Muscle of back (tissue), 11 donors: ENCODE data around the gene FGD3. TPM values are rescaled to one million over a fixed set of nuclear protein-coding genes. Genes with fewer than 3 reads are reported as not detected.

Experiments used
- DNase-seq, 3 donors: peaks; one replicate each; pipeline versions ENCODE4 v3.0.0 to v3.0.0-alpha.2; 2013
- polyA plus RNA-seq, 10 donors: library from polyadenylated mRNA; unstranded; fragments of 120-200 nt; gene quantifications; one replicate each; pipeline ENCODE4 v1.2.1, GENCODE V29; 2013; ENCODE audit not compliant: insufficient read length in 10 of 10

FGD3 gene
- polyA plus RNA-seq, 10 donors = 2.1 to 7.2 (median 3.6) TPM

DNA sequence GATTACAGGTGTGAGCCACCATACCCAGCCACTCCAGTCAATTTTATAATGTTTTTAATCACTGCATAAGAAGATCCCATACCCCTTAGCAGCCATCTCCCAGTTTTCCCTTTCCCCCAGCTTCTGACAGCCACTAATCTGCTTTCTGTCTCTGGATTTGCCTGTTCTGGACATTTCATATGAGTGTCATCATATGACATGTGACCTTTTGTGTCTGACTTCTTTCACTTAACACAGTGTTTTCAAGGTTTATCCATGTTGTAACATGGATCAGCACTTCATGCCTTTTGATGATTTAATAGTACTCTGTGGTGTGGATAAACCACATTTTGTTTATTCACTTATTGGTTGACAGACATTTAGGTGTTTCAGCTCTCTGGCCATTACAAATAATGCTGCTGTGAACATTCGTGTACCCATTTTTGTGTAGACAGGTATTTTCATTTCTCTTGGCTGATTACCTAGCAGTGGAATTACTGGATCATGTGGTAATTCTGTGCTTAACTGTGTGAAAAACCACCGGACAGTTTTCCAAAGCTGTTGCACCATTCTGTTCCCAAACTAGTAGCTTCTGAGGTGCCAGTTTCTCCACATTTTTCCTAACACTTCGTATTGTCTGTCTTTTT, 119.8 kb downstream of the FGD3 start:
- no peak for DNase-seq

DNA sequence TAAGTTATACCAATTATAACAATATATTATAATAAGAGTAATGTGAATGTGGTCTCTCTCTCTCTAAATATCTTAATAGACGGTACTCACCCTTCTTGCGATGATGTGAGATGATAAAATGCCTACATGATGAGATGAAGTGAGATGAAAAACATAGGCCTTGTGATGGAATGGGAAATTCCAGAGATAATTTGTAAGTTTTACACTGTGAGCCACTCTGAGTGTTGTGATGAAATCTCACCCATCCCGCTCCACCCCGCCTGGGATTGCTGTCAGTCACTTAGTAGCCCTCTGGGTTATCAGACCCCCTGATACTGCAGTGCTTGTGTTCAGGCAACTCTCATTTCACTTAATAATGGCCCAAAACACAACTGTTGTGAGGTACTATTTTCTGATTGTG, 121.6 kb downstream of the FGD3 start:
- DNase-seq = no peak

DNA sequence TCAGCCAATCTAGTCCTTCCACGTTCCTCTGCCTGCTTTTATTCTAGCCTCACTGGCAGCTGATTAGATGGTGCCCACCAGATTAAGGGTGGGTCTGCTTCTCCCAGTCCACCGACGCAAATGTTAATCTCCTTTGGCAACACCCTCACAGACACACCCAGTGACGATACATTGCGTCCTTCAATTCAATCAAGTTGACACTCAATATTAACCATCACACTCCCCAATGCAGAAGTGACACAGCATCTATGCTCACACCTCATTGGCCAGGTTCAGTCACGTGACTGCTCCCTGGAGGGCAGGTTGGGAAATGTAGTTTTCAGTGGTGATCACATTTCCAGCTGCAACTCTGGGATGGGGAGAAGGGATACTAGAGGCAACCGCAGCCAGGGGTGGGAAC, 124.1 kb downstream of the FGD3 start:
- peak in 1 of 3 donors; percentile 37 for DNase-seq

DNA sequence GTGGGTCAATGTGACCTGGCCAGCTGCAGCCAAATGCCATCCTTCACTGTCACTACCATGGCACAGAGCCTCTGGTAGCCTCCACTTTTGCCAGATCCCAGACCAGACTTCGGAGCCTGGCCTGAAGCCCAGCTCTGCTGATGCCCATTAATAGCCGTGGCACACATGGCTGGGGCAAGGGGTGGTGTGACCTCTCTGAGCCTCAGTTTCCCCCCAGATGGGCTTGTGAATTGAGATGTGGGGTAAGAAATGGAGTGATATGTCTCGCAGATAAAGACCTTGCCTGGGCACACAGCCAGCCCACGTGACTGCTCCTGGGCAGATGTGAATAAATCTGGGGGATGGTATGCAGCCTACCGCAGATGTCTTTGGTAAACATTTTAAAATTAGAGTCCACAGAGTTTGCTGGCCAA, 125.1 kb downstream of the FGD3 start:
- peak in 1 of 3 donors; percentile 63 for DNase-seq

DNA sequence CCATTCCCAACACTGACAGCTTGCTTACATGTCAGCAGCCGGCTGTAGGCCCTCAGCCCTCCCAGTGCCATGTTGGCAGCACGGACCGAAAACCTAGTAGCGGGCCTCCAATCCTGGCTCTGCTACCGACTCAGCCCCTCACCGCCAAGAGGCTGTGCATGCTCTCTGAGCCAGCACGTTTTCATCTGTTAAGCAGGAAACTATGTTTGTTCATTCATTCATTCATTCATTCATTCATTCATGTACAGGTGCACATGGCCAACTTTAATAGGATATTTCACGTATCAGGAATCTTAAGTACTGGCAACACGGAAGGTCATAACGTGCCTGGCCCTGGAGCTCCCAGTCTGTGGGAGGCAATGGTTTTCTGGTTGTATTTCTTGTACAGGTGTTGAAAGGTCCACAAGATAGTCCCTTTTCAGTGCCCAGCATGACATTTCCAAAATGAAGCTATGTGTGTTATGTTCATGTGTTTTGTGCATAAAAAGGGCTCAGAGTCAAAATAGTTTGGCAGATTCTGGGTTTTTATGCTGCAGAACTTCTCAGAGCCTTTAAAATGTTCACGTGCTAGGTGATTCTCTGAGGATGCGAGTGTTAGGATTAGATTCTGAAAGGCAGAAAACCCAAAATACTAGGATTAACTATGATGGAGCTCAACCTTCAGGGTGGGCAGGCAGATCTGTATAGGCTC, 128.9 kb downstream of the FGD3 start:
- no peak for DNase-seq

DNA sequence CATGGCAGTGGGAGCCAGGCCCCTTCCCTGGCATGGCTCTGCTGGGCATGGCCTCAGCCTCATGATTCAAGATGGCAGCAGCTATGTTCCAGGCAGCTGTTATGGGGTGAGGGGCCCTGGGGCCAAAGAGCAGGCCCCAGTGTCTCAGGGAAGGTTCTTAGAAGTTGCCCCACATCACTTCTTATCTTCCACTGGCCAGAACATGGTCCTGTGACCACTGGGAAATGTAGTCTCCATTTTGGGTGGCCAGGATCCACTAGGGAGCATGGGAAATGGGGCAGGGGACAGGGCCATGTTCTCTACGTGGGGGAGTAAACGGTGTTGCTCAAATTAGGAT, 129.4 kb downstream of the FGD3 start:
- DNase-seq = no peak

DNA sequence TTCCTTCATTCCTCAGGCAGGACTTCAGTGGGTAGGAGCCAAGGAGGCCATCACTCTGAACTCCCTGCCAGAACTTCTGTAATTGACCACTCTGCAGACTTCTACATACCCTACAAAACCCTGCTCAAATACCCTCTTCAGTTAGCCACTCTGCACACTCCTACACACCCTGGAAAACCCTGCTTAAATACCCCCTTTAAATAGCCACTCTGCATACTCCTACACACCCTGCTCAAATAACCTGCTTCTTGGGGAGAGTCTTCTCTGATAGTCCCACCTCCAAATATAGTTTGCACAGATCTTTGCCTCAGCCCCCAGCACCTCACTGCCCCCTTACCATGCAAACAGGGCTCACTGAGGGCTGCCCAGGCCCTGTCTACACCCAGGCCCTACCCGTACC, 130.0 kb downstream of the FGD3 start:
- DNase-seq = no peak

DNA sequence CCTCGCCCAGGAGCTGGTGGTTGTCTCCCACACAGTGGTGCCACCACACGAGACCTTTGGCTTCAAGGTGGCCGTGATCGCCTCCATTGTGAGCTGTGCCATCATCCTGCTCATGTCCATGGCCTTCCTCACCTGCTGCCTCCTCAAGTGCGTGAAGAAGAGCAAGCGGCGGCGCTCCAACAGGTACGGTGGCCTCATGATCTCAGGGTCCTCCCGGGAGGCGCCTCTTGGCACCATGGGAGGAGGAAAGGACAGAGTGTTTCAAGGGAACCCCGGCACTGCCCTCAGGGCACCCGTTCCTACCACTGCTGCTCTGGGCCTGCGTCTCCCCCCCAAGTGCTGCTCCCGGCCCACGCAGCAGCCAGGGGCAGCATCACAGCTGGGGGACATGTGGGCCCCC, 130.5 kb downstream of the FGD3 start:
- DNase-seq = no peak

DNA sequence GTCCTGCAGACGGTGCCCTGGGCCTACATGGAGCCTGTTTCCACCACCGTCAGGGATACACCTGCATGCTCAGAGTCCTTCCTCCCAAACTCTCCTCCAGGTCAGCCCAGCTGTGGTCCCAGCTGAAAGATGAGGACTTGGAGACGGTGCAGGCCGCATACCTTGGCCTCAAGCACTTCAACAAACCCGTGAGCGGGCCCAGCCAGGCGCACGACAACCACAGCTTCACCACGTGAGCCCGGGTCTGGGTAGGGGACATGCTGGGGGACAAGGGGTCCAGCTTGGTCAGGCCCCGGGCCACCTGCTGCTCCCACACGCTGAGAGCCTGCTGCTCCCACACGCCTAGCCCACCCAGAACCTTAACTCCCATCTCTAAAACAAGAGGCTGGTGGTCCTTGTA, 132.0 kb downstream of the FGD3 start:
- DNase-seq = no peak

DNA sequence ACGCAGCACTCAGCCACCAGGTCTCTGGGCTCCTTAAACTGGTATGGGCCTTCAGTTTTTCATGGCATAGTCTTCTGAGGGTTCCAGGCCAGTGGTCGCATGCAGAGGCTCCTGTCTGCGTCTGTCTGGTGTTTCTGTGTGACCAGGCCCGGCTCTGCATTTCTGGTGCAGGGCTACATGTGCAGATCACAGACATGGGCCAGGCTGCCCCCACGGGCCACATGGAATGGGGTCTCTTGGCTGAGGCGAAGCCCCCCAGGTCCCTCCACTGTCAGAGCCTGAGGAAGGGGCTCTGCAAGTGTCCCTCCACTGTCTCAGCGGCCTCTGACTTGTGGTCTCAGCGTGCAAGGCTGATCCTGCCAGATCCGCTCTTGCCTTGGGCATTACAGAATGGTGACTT, 133.1 kb downstream of the FGD3 start:
- no peak for DNase-seq

DNA sequence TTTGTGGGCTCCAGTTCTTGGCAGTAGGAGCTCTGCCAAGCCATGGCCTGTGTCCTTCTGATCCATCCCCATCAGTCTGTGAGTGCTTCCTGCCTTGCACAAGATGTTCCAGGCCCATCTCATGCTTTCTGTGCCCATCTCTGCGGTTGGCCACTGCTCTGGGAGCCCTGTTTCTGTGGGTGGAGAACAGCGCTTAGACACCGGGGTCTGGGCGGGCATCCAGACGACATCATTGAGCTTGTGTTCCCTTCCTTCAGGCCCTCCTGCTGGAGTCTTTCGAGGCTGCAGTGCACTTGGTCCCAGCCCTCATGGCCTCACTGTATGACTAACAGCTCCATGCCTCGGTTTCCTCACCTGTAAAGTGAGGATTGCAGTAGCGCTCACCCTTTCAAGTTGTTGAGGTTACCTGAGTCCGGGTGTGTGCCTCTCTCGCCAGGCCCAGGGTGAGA, 133.8 kb downstream of the FGD3 start:
- no peak for DNase-seq

DNA sequence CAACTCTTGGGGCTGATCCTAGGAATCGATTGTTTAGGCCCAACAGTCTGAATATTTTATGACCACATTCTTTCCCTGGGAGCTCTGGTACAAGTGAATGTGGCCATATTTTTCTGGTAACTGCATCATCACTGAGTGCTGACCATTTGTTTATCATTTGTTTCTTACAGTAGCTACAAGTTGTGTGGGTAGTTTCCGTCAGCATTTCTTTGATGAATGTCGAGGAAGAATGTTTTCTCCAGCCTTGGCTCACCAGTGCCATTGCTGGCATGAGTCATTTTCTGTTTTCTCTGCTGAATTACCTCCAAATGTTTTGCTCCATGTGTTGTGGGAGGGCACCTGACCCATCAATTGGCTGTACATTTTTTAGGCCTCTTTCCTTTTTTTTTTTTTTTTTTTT, 134.6 kb downstream of the FGD3 start:
- no peak for DNase-seq

DNA sequence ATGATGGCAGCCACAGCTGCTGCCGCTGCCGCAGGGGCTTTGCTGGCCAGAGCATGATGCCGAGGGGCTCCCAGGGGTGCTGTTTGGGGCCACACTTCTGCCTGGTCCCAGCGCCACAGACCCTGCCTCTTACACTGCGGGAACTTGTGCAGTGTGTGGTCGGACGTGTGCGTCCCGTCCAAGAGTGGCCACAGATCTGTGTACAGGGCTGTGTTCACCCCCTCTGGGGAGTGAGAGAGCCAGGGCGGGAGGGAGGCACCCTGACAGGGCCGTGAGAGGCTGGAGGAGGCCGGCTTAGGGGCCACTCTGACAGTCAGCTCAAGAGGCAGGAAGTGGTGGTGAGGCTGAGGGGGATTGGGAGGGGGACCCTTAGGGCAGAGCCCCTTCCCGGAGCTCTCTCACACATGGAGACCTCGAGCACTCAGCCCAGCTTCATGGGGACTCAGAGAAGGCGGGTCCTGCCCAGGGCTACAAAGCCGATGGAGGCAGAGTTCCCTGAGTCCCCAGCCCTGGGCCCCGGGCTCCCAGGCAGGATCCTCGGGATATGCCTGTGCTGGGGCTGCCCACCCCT, 135.6 kb downstream of the FGD3 start:
- peak in 1 of 3 donors; percentile 49 for DNase-seq

DNA sequence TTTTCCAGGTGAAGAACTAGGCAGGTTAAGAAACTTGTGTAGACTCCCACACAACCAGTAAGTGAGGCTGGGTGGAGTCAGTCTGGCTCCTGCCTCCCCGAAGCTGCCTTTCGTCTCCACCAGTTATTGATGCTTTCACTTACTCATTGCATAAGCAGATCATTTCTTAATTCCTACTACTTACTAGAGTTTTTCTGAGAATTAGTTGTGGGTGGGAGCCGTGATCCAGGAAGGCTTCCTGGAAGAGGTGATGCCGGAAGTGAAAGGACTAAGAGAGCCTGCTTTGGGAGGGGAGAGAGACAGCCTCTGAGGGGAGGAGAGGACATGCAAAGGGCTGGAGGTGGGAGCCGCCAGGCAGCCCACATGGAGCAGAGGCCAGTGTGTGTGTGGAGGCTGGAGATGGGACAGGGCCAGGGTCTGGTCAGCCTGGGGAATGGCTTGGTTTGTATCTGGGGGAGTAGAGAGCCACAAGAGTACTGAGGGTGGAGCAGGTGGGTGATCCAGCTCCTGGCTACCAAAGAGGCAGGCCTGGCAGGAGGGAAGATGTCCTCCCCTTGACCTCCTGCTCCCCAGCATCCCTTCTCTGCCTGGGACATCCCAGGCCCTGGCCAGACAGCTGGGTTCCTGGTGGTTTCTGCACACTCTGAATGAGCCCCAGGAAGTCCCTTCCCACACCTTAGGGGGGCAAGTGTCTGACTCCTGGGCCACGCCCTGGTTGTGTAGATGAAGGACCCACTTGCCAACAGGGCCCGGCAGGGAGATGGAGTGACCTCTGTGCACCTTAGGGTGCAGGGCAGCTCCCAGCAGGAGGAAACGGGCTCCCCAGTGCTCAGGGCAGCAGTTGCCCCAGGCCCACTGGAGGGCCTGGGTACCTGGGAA, 136.5 kb downstream of the FGD3 start:
- no peak for DNase-seq

DNA sequence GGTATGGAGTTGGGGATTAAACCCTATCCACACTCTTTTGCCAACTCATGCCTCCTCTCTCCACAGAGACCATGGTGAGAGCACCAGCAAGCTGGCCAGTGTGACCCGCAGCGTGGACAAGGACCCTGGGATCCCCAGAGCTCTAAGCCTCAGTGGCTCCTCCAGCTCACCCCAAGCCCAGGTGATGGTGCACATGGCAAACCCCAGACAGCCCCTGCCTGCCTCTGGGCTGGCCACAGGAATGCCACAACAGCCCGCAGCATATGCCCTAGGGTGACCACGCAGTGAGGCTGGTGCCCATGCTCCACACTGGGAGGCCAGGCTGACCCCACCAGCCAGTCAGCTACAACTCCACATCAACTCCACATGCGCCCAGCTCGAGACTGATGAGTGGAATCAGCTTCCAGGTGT, 137.2 kb downstream of the FGD3 start:
- DNase-seq = no peak

DNA sequence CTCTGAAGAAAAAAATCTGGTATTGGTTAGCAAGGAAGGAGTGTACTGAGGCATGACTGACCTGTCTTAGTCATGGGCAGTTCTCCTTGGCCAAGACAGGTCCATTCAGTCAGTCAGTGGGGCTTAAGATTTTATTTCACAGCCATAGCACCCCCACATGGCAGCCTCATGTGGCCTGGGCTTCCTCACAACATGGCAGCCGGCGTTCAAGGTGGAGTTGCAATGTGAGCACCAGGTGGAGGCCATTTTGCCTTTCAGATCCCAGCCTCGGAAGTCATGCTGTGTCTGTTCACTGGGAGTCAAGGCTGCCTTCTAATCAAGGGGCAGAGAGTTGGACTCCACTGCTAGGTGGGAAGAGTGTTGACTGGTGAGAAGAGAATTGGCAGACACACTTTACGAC, 138.4 kb downstream of the FGD3 start:
- no peak for DNase-seq

Other genes with a start within 250 kb of the FGD3 start
- 10 to 100 TPM; 25.8 to 34.2 (median 28.5) TPM for gene BICD2, start 182.7 kb upstream of the FGD3 start, polyA plus RNA-seq
- 1 to 10 TPM; 3.5 to 6.0 (median 5.2) TPM for gene ZNF484, start 69.5 kb upstream of the FGD3 start, polyA plus RNA-seq
- 1 to 10 TPM; 1.3 to 4.4 (median 2.4) TPM for gene SUSD3, start 111.2 kb downstream of the FGD3 start, polyA plus RNA-seq
- 10 to 100 TPM; 22.9 to 38.0 (median 28.0) TPM for gene CARD19, start 148.7 kb downstream of the FGD3 start, polyA plus RNA-seq
- 10 to 100 TPM; 21.4 to 30.8 (median 26.4) TPM for gene NINJ1, start 186.7 kb downstream of the FGD3 start, polyA plus RNA-seq
- 10 to 100 TPM in 9 of 10 donors, 1 to 10 TPM in 1; 9.3 to 14.7 (median 11.5) TPM for gene WNK2, start 236.6 kb downstream of the FGD3 start, polyA plus RNA-seq